DMS 273 (cell line): ENCODE data around the gene MOV10.

Experiments
- DNase-seq: peaks from one replicate; lab custom pipeline; 2025; ENCODE audit not compliant: unreplicated experiment; lab: John Stamatoyannopoulos, UW

MOV10 gene

DNA sequence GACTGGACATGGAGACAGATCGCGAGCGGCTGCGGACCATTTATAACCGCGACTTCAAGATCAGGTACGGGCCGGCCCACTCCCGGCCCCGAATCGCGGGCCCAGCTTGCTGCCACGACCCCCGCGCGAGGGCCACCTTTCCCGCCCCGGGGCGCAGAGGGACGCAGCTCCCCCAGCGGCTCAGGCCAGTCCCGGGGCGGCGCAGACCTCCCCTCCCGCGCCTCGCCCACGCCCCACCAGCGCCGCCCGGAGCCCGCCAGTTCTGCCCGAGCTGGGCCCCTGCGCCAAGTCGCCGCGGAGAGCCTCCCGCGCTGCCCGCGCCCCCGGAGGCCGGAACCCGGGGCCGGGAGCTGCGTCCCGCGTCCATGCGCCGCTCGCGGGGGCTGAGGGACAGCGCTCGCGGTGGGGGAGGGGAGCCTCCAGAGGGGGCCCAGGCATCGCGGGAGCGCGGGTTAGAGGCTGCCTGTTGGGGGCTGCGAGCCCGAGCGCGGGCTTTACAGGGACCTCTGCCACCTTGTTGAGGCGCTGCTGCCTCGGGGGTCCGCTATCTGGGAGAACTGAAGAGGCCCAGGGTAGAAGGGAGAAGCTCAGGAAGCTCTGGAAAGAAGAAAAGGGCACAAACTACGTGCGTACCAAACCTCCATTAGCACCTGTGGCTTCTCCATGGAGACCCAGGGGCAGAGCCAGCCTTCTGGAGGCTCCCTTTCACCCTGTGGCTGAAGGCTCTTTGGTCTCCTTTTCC lies 698 bp downstream of the MOV10 start:
- DNase-seq: peak; percentile 74

DNA sequence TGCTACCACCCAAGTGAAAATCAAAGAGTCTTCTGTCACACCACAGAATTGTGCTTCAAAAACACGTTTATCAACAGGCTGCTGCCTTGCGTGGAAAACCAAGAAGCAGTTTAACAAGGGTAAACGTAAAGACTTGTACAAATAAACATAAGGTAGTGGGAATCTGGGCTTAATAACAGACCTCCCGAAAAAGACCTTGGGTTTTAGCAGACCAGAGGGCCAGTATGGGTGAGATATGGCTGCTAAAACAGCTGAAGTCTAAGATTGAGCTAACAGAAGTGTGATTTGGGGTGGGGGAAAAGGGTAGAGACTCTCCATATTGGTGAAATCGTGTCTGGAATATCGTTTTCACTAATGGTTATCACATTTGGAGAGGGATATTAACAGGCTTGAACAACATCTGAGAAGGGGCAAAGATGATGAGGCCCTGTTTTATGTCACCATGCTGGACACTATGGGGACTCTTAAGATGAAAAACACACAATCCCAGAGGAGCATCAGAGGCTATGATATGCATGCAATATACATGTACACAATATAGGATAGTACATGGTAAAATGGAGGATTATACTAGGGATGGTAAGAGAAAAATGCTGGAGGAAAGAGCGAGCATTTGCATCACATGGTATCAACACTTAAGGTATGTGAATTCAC lies 1.4 kb downstream of the MOV10 start:
- DNase-seq: no peak

DNA sequence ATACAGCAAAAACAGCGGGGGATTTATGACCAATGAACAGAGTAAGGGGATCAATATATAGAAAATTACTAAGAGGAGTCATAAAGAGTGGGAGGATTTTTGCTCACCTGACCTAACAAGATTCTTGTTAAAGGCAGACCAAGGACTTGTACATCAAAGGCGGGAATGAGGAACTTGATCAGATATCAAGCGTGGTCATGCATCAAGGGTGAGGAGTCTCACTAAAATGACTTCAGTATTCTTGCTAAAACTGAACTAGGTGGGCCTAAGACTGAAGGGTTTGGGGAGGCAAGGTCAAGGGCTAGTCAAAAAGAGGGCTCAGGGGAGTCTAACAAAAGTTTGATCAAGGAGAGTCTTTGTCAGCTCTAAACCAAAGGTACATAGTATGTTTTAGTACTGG lies 2.1 kb downstream of the MOV10 start:
- DNase-seq: no peak

DNA sequence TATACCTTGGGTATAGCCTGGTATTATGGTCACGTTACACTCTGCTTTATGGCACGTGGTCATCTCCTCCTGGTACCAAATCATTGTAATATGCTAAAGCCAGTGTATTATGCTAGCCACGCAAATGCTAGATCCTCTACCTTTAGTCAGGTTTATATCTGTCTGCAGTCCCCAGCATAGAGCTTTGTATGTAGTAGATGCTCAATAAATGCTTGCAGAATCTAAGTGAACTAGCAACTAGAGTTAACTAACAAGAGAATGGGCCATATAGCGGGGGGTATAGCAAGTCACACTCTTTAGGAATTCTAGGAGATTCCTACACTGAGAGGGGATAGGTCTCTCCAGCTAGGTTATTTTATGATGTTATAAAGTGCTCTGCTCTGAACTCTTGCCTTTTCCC lies 3.0 kb downstream of the MOV10 start:
- no peak for DNase-seq

DNA sequence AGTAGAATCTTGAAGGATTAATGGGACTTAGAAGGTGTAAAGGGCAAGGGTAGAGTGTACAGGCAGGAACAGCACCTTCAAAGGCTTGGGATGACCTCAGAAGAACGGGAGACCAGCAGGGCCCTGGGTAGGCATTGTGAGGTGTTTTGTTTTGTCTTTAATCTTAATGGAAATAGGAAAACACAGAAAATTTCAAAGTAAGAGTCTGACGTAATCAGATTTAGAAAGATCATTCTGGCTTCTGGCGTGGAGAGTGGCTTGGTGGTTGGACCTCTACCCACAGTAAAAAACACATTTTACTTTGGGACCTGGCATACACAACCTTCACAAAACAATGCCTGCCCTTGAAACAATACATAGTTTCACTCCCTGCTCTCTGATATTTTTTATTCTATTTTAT lies 4.1 kb downstream of the MOV10 start:
- DNase-seq: no peak

DNA sequence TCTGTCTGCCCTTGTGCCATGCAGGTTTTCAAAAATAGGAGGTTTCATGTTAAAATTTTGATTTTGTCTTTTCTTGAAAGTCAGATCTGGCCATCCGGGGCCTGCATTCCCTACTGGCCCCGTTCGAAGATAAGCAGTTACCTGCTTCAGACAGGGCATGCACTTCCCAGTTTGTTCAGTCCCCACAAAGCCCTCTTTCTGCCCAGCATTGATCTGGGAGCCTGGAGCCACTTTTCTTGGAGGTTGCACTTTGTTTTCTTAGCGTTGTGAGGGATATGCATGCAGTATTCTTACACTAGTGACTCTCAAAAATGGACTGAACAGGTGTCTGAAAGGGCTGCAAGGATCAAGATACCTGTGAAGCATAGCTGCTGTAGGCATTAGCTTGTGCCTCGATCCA lies 11.5 kb downstream of the MOV10 start:
- no peak for DNase-seq

DNA sequence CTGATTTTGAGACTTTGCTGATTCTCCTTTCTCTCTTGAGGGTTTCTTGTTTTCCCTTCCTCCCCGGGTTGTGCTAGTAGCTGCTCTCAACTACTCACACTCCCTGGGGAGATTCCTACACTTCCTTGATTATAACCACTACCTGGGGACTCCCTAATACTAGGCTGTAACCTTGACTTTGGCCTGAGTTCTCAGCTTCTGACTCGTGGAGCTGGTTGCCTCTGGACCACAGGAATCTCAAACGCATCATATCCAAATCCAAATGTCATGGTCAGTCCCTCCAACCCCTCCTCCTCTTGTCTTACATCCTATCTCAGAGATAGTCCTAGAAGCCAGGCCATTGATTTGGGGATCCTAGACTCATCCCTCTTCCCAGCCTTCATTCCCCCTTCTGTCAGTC lies 12.0 kb downstream of the MOV10 start:
- DNase-seq: no peak

DNA sequence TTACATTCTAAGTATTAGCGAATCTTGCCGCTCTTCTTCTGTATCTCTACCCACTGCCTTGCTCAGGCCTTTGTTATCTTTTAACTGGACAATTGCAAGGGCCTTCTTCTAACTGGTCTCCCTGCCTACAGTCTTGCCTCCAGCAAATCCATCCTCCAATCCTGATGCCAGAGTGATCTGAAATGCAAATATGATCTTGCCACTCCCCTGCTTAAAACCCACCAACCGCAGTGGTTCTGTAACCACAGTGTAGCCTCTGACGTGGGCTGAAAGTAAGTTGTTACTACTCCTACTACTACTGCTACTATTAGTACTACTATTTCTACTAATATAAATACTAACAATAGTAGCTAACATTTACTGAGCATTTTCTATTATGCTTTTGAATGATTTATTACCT lies 12.4 kb downstream of the MOV10 start:
- DNase-seq: no peak

DNA sequence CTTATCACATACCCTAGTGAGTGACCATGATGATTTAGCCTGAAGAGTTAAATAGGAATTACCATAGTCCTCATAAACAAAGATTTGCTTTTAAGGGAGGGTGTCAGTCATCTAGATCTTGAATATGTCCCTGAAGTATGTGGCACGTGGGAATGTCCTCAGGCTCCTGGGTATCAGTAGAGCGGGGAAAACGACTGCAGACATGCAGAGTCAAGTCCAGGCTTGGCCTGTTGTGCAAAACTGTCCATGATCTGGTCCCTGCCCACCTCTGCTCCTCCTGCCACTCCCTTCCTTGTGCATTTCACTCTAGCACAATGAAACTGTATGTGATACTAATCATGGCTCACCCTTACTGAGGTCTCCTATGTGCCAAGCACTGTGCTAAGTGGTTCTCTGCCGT lies 12.9 kb downstream of the MOV10 start:
- no peak for DNase-seq

DNA sequence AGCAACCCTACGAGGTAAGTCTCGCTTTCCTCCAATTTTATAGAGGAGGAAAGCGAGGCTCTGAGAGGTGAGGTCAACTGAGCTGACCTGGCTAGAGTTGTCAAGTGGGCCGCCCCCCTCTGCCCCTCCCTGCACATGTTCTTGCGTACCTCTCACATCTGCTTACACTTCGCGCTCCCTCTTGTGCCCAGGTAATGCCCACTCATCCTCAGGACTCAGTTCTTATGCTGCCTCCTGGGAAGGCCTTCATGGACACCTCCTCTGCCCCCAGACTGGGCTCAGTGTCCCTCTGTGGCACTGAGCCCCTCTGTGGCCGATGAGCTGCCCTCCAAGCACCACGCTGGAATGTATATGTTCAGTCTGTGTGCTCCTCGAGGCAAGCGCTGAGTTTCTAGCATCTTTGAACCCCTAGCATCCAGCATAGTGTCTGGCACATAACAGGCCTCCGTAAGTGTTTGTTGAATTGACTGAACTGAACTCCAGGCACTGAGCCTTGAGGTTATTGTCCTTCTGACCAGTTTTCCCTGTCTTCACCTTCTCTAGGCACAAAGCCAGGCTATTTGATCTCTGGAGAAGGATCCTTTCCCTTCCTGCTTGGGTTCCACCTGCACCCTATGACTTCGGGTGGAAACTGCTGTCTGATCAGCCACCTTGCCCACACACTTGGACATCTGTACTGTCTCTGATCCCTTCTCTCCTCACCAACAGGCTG lies 13.5 kb downstream of the MOV10 start:
- no peak for DNase-seq

DNA sequence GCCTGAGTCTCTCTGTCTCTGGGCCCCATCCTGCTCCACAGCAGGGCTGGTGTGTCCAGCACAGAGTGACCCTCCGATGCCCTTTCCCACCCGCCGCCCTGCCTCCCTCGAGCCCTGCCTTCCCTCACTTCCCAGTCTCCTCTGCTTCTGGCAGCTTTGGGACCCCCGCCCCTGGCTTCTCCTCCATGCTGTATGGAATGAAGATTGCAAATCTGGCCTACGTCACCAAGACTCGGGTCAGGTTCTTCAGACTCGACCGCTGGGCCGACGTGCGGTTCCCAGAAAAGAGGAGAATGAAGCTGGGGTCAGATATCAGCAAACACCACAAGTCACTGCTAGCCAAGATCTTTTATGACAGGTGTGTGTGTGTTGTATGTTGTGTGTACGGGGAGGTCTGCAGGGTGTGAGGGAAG lies 14.3 kb downstream of the MOV10 start:
- DNase-seq: no peak

DNA sequence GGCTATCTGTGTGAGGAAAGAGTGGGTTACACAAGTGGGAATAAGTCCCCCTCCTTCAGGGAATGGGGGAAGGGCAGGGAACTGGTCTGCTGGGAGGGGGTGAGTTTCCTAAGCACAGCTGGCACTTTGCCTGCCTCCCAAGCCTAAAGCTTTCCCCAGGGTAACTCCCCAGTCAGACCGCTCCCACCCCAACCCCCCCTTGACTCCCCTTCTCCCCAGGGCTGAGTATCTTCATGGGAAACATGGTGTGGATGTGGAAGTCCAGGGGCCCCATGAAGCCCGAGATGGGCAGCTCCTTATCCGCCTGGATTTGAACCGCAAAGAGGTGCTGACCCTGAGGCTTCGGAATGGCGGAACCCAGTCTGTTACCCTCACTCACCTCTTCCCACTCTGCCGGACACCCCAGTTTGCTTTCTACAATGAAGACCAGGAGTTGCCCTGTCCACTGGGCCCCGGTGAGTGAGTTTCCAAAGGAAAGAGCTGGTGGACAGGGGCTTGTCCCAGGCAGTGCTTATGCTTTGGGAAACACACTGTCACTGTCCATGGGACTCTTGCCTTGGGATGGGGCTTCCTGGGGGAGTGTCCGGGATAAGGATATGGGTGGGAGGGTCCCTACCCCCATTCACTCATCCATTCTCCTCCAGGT lies 14.9 kb downstream of the MOV10 start:
- DNase-seq: no peak

DNA sequence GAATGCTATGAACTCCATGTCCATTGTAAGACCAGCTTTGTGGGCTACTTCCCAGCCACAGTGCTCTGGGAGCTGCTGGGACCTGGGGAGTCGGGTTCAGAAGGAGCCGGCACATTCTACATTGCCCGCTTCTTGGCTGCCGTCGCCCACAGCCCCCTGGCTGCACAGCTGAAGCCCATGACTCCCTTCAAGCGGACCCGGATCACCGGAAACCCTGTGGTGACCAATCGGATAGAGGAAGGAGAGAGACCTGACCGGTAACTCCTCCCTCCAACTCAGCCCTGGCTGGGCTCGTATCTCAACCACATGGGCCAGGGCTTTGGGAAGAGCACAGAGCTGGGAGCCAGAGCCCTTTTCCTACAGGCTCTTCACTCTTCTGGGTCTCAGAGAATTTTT lies 15.4 kb downstream of the MOV10 start:
- DNase-seq: no peak

DNA sequence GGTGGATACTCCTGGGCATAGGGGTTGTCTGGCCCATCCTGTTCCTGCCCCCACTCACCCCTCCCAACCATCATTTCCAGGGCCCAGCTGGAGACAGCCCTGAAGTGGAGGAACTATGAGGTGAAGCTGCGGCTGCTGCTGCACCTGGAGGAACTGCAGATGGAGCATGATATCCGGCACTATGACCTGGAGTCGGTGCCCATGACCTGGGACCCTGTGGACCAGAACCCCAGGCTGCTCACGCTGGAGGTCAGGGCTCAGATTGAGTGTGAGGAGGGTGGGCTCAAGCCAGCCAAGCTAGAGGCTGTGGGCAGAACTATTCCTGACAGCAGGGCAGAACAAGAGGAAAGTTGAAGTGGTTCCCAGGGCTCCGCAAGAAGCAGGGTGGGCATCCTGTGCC lies 18.2 kb downstream of the MOV10 start:
- no peak for DNase-seq

DNA sequence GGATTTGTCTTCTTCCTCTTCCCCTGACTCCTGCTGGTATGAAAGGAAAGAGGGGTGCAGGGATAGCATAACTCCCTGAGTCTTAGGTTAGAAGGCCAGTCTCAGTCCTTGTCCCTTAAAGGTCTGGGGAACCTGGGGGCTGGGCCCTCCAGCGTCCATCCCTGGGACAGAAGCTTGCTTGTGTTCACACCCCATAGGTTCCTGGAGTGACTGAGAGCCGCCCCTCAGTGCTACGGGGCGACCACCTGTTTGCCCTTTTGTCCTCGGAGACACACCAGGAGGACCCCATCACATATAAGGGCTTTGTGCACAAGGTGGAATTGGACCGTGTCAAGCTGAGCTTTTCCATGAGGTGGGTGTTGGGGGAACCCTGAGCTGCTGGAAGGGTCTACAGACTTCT lies 19.4 kb downstream of the MOV10 start:
- no peak for DNase-seq

DNA sequence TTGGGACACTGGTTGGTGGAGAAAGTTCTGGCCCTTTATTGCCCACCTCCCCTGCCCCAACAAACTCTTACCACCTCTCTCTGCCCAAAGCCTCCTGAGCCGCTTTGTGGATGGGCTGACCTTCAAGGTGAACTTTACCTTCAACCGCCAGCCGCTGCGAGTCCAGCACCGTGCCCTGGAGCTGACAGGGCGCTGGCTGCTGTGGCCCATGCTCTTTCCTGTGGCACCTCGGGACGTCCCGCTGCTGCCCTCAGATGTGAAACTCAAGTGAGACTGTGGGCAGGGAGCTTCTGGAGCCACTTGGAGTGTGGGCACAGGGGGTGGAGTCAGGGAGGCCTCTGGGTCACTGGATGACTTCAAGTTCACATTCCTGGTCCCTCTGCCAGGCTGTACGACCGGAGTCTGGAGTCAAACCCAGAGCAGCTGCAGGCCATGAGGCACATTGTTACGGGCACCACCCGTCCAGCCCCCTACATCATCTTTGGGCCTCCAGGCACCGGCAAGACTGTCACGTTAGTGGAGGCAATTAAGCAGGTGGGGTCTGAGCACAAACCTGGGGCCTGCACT lies 20.0 kb downstream of the MOV10 start:
- DNase-seq: no peak

DNA sequence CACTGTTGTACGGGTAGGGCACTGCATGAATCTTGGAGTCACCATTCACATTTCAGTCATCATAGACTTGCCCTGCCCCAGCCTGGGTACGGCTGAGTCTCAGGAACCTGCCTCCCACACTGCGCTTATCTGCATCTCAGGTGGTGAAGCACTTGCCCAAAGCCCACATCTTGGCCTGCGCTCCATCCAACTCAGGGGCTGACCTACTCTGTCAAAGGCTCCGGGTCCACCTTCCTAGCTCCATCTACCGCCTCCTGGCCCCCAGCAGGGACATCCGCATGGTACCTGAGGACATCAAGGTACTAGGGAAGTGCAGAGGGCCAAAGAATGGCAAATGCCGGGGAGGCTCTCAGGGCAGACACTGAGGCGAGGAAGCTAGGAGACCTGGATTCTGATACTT lies 20.8 kb downstream of the MOV10 start:
- no peak for DNase-seq

DNA sequence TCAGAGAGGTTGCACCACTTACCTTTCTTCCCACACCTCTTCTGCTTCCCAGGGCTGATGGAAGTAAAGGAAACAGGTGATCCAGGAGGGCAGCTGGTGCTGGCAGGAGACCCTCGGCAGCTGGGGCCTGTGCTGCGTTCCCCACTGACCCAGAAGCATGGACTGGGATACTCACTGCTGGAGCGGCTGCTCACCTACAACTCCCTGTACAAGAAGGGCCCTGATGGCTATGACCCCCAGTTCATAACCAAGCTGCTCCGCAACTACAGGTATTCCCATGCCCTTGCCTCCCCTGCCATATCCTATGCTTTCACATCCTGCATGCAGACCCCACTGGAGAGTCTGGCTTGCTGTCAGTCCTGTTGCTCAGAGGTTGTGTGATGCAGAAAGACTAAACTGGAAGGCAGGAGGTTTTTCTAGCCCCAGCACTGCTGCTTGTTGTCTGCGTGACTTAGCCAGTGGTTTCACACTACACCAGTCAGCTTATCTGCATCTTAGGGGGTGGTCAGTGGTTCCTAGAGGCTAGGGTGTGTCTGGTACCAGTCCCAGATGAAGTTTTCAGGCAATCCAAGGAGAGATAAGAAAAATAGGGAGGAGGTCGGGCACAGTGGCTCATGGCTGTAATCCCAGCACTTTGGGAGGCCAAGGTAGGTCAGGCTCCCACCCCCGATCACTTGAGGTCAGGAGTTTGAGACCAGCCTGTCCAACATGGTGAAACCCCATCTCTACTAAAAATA lies 22.3 kb downstream of the MOV10 start:
- DNase-seq: no peak

DNA sequence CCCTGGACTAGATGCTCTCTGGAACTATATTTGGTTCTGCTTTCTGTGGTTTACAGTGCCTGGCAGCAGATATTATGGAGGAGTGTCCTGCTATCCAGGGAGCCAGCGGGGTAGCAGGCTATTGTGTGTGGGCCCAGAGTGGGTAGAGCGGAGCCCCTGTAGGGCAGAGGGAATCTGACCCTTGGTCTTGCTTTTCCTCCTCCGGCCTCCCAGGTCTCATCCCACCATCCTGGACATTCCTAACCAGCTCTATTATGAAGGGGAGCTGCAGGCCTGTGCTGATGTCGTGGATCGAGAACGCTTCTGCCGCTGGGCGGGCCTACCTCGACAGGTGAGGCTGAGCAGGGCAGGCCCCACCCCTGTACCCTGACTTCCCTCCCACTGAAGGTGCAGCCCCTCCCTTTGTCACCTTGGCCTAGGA lies 23.3 kb downstream of the MOV10 start:
- DNase-seq: no peak

DNA sequence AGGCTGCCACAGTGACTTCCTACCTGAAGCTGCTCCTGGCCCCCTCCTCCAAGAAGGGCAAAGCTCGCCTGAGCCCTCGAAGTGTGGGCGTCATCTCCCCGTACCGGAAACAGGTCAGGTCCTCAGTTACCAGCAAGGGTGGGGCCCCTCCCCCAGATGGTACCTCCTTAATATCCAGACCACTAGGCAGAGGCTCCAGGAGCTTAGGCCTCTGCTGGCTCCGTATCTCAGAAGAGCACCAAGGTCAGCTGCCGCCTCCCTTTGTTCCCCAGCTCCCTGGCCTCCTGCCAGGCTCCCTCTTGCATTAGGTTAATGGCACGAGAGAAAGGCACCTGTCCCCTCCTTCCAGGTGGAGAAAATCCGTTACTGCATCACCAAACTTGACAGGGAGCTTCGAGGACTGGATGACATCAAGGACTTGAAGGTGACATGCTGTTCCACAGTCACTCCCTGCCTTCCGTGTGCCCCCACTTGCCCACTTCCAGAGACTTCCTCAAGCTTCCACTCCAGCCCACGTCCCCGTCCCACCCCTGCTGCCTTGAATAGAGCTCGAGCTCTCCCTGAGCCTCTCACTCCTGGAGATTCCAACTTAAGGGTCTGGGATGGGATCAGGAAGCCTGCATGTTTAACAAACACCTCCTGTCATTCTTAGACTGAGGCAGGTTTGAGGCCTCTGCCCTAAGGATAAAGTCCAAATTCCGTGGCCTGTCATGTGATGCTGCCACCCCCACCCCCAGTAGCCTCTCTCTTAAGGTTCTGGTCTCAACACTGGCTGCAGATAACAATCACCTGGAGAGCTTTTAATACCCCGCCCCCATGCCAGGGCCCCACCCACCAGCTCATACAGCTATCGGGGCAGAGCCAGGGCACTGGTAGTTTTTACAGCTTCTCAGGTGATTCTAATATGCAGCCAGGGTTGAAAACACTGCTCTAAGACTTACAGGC lies 24.2 kb downstream of the MOV10 start:
- peak; percentile 42 for DNase-seq
